ENCODE results near the gene OR51A7.
"Not testable (repeated sequence)": the region's sequence is repeated elsewhere in the genome, so short reads cannot be mapped to it uniquely, and the experiment has no call there.

OR51A7 gene

GRCh38 chr11:4955613-4956012 lies 52.0 kb downstream of the OR51A7 start, which contains the start of gene OR51A2:
Gene OR51A2, minus strand, starts transcription at chr11:4955713. Its CDS starts 0 bp downstream, at chr11:4955713.
- DNase-seq (ENCODE audit: low spot score) = not testable (repeated sequence)

- DNase-seq (ENCODE audit: low spot score) = no peak
Measured at GRCh38 chr11:4957396-4957795, 53.8 kb downstream of the OR51A7 start.

All from germinal center (tissue), 1 donor.